Suprapubic skin (tissue), 4 donors: ENCODE results near the gene RBMS1.

Source experiments
- EP300 ChIP-seq: sonication (generic); formaldehyde crosslinking; IDR thresholded peaks from one replicate; pipeline ENCODE4 v1.6.1; 2017; ENCODE audit warnings: antibody characterized with exemption
- POLR2A ChIP-seq, 2 donors: fragments of 450-650 bp; IDR thresholded peaks; one replicate each; pipeline ENCODE4 v1.6.1; 2017; ENCODE audit warnings: antibody characterized with exemption in 2 of 2, mild to moderate bottlenecking in 2 of 2, moderate library complexity in 2 of 2
- POLR2AphosphoS5 ChIP-seq, 3 donors: sonication (generic); formaldehyde crosslinking; IDR thresholded peaks; one replicate each; pipeline ENCODE4 v1.6.1; 2017; ENCODE audit warnings: antibody characterized with exemption in 3 of 3
- TF ChIP-seq, protein P1 (sequence below), 2 donors: fragments of 200-600 bp in 1 of 2; fragments of 450-650 bp in 1 of 2; sonication (generic) in 1 of 2; IDR thresholded peaks; one replicate each; pipeline ENCODE4 v1.5.1; 2016 to 2019; ENCODE audit warnings: antibody characterized with exemption in 2 of 2, mild to moderate bottlenecking in 1 of 2, moderate library complexity in 1 of 2

- TF ChIP-seq POLR2A (IDR thresholded peaks at IDR 0.05): no peak
- TF ChIP-seq, protein P1, sequence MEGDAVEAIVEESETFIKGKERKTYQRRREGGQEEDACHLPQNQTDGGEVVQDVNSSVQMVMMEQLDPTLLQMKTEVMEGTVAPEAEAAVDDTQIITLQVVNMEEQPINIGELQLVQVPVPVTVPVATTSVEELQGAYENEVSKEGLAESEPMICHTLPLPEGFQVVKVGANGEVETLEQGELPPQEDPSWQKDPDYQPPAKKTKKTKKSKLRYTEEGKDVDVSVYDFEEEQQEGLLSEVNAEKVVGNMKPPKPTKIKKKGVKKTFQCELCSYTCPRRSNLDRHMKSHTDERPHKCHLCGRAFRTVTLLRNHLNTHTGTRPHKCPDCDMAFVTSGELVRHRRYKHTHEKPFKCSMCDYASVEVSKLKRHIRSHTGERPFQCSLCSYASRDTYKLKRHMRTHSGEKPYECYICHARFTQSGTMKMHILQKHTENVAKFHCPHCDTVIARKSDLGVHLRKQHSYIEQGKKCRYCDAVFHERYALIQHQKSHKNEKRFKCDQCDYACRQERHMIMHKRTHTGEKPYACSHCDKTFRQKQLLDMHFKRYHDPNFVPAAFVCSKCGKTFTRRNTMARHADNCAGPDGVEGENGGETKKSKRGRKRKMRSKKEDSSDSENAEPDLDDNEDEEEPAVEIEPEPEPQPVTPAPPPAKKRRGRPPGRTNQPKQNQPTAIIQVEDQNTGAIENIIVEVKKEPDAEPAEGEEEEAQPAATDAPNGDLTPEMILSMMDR (IDR thresholded peaks at IDR 0.05): no peak
- TF ChIP-seq POLR2AphosphoS5 (IDR thresholded peaks at IDR 0.05): no peak
- no peak for TF ChIP-seq EP300
These were observed 65.2 kb downstream of the RBMS1 start for GRCh38 chr2:160428405-160428763.
